Skeletal muscle satellite cell (primary cell): ENCODE measurements around the gene DTNBP1.

Source experiments
- H3K27me3 ChIP-seq: 2 replicates; pipeline ENCODE4 v1.7.0; 2013; ENCODE audit warnings: low read length; ENCODE audit not compliant: control insufficient read depth, insufficient read depth
- H3K36me3 ChIP-seq: 2 replicates; pipeline ENCODE4 v1.7.0; 2013; ENCODE audit warnings: mild to moderate bottlenecking, control low read depth, low read length; ENCODE audit not compliant: insufficient read depth
- H3K4me1 ChIP-seq: 2 replicates; pipeline ENCODE4 v1.7.0; 2013; ENCODE audit warnings: low read length; ENCODE audit not compliant: control insufficient read depth, insufficient read depth
- H3K4me2 ChIP-seq: 2 replicates; pipeline ENCODE4 v1.7.0; 2013; ENCODE audit warnings: mild to moderate bottlenecking, low read length
- H3K4me3 ChIP-seq: 2 replicates; pipeline ENCODE4 v1.7.0; 2013; ENCODE audit warnings: low read length
- H3K9ac ChIP-seq: 2 replicates; pipeline ENCODE4 v1.7.0; 2013; ENCODE audit warnings: mild to moderate bottlenecking, low read depth, low read length, moderate library complexity
- H3K9me3 ChIP-seq: replicated peaks from 2 replicates; pipeline ENCODE4 v1.7.0; 2013; ENCODE audit warnings: mild to moderate bottlenecking, control low read depth, low read length

DTNBP1 gene

GRCh38 chr6:15621203-15622044 is 41.4 kb downstream of the DTNBP1 start:
- no peak overlapping the region for H3K4me3 ChIP-seq
- H3K36me3 ChIP-seq: no peaks in the 10 kb centered on the region
- H3K4me1 ChIP-seq: peaks cover 13% of the 10 kb centered on the region
- H3K9me3 ChIP-seq: no peaks in the 10 kb centered on the region
- no peak overlapping the region for H3K9ac ChIP-seq
- H3K4me2 ChIP-seq: no peak overlapping the region
- no peaks in the 10 kb centered on the region for H3K27me3 ChIP-seq

- peaks cover 13% of the 10 kb centered on the region for H3K4me1 ChIP-seq
- no peak overlapping the region for H3K4me2 ChIP-seq
- H3K27me3 ChIP-seq: no peaks in the 10 kb centered on the region
- H3K36me3 ChIP-seq: no peaks in the 10 kb centered on the region
- H3K9me3 ChIP-seq: no peaks in the 10 kb centered on the region
- H3K9ac ChIP-seq: no peak overlapping the region
- H3K4me3 ChIP-seq: no peak overlapping the region
Measured at GRCh38 chr6:15620611-15621010, 42.2 kb downstream of the DTNBP1 start.

- H3K27me3 ChIP-seq: no peaks in the 10 kb centered on the region
- H3K9ac ChIP-seq: no peak overlapping the region
- no peaks in the 10 kb centered on the region for H3K9me3 ChIP-seq
- no peak overlapping the region for H3K4me3 ChIP-seq
- H3K36me3 ChIP-seq: no peaks in the 10 kb centered on the region
- H3K4me2 ChIP-seq: no peak overlapping the region
- peaks cover 13% of the 10 kb centered on the region for H3K4me1 ChIP-seq
Measured at GRCh38 chr6:15619330-15619729, 43.5 kb downstream of the DTNBP1 start.

- no peak overlapping the region for H3K4me3 ChIP-seq
- H3K36me3 ChIP-seq: no peaks in the 10 kb centered on the region
- no peaks in the 10 kb centered on the region for H3K9me3 ChIP-seq
- no peak overlapping the region for H3K4me2 ChIP-seq
- H3K27me3 ChIP-seq: no peaks in the 10 kb centered on the region
- peaks cover 13% of the 10 kb centered on the region for H3K4me1 ChIP-seq
- no peak overlapping the region for H3K9ac ChIP-seq
Measured at GRCh38 chr6:15618685-15619084, 44.1 kb downstream of the DTNBP1 start.

- no peak overlapping the region for H3K4me2 ChIP-seq
- H3K9me3 ChIP-seq: no peaks in the 10 kb centered on the region
- H3K9ac ChIP-seq: no peak overlapping the region
- H3K4me1 ChIP-seq: peaks cover 1% of the 10 kb centered on the region
- H3K27me3 ChIP-seq: no peaks in the 10 kb centered on the region
- no peaks in the 10 kb centered on the region for H3K36me3 ChIP-seq
- H3K4me3 ChIP-seq: no peak overlapping the region
Measured at GRCh38 chr6:15616261-15616660, 46.6 kb downstream of the DTNBP1 start.

- Histone ChIP-seq H3K4me1 (no peaks in the 10 kb centered on the region), H3K36me3 (peaks cover 3% of the 10 kb centered on the region), H3K4me3 (no peak overlapping the region), H3K9me3 (no peaks in the 10 kb centered on the region), H3K4me2 (no peak overlapping the region), H3K9ac (no peak overlapping the region), H3K27me3 (no peaks in the 10 kb centered on the region)
Measured at GRCh38 chr6:15615802-15616201, 47.0 kb downstream of the DTNBP1 start.

GRCh38 chr6:15614277-15614676 is 48.6 kb downstream of the DTNBP1 start:
- Histone ChIP-seq H3K4me2 (no peak overlapping the region), H3K4me3 (no peak overlapping the region), H3K27me3 (no peaks in the 10 kb centered on the region), H3K9me3 (no peaks in the 10 kb centered on the region), H3K9ac (no peak overlapping the region), H3K36me3 (peaks cover 5% of the 10 kb centered on the region), H3K4me1 (no peaks in the 10 kb centered on the region)

GRCh38 chr6:15608396-15608795 is 54.4 kb downstream of the DTNBP1 start:
- H3K36me3 ChIP-seq: peaks cover 5% of the 10 kb centered on the region

GRCh38 chr6:15607603-15608002 is 55.2 kb downstream of the DTNBP1 start:
- no peaks in the 10 kb centered on the region for H3K9me3 ChIP-seq
- no peak overlapping the region for H3K9ac ChIP-seq
- no peak overlapping the region for H3K4me2 ChIP-seq
- no peaks in the 10 kb centered on the region for H3K27me3 ChIP-seq
- H3K4me1 ChIP-seq: peaks cover 7% of the 10 kb centered on the region
- H3K36me3 ChIP-seq: peaks cover 5% of the 10 kb centered on the region
- no peak overlapping the region for H3K4me3 ChIP-seq

More at GRCh38 chr6:15608396-15608795, 54.4 kb downstream of the DTNBP1 start:
- no peaks in the 10 kb centered on the region for H3K9me3 ChIP-seq
- no peak overlapping the region for H3K4me3 ChIP-seq
- no peak overlapping the region for H3K4me2 ChIP-seq
- H3K4me1 ChIP-seq: peaks cover 7% of the 10 kb centered on the region
- no peak overlapping the region for H3K9ac ChIP-seq
- no peaks in the 10 kb centered on the region for H3K27me3 ChIP-seq

GRCh38 chr6:15606347-15606746 is 56.5 kb downstream of the DTNBP1 start:
- Histone ChIP-seq H3K36me3 (peaks cover 5% of the 10 kb centered on the region), H3K27me3 (no peaks in the 10 kb centered on the region), H3K4me3 (no peak overlapping the region), H3K9me3 (no peaks in the 10 kb centered on the region), H3K4me1 (peaks cover 7% of the 10 kb centered on the region), H3K4me2 (no peak overlapping the region), H3K9ac (no peak overlapping the region)

GRCh38 chr6:15604843-15605242 is 58.0 kb downstream of the DTNBP1 start:
- no peaks in the 10 kb centered on the region for H3K36me3 ChIP-seq
- H3K9ac ChIP-seq: no peak overlapping the region
- peaks cover 7% of the 10 kb centered on the region for H3K4me1 ChIP-seq
- no peak overlapping the region for H3K4me3 ChIP-seq
- H3K9me3 ChIP-seq: no peaks in the 10 kb centered on the region
- H3K27me3 ChIP-seq: no peaks in the 10 kb centered on the region
- H3K4me2 ChIP-seq: no peak overlapping the region

- no peaks in the 10 kb centered on the region for H3K9me3 ChIP-seq
- H3K27me3 ChIP-seq: no peaks in the 10 kb centered on the region
Measured at GRCh38 chr6:15602154-15602553, 60.7 kb downstream of the DTNBP1 start.

More at GRCh38 chr6:15602154-15602553, 60.7 kb downstream of the DTNBP1 start:
- Histone ChIP-seq H3K36me3 (no peaks in the 10 kb centered on the region), H3K4me3 (no peak overlapping the region), H3K9ac (no peak overlapping the region), H3K4me1 (no peaks in the 10 kb centered on the region), H3K4me2 (no peak overlapping the region)
